ENCODE results near the gene EFNA5.

The EFNA5 gene

DNA sequence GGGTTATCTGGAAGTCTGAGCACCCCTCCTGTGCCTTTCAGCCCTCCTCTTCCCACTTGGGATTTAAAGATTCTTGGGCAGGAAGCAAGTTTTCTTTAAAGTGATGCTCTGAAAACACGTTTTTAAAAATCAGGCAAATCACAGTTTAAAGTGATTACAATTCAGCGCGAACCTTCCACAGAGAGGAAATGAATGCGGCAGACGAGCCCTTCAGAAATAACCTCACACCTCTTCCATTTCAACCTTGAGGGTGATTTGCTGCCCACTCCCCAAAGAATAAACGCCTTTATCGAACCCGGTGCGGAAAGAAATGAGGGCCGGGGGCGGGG lies 2.3 kb upstream of the EFNA5 start:
- in situ Hi-C loops (cut with HindIII; ENCODE audit: low sequenced_read_pairs): no loop called here

- in situ Hi-C loops (cut with HindIII; ENCODE audit: low sequenced_read_pairs): no loop called here
Measured at GRCh38 chr5:107672211-107673038, 1.7 kb upstream of the EFNA5 start.

DNA sequence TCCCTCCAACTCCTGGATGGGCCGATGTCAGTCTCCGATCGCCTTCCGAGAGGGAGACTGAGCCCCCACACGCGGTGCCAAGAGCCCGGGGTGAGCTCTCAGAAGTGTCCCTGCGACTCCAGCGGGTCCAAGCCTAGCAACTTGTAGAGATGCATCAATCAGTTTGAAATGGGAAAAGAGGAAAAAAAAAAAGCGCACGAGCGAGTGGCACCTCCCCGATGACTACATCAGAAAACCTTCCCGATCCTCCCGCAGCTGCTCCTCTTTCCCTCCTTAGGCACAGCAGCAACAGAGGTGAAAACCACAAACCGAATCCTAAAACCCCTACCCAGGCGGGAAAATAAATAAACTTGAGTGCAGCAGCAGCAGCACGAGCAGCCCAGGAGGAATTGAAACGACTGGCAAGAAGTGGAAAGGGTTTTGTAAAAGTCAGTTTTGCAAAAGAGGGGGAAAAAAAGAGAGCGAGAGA lies 1.0 kb upstream of the EFNA5 start:
- in situ Hi-C loops (cut with HindIII; ENCODE audit: low sequenced_read_pairs): no loop called here

- in situ Hi-C loops (cut with HindIII; ENCODE audit: low sequenced_read_pairs): no loop called here
Measured at GRCh38 chr5:107670087-107670931, 428 bp downstream of the EFNA5 start.

DNA sequence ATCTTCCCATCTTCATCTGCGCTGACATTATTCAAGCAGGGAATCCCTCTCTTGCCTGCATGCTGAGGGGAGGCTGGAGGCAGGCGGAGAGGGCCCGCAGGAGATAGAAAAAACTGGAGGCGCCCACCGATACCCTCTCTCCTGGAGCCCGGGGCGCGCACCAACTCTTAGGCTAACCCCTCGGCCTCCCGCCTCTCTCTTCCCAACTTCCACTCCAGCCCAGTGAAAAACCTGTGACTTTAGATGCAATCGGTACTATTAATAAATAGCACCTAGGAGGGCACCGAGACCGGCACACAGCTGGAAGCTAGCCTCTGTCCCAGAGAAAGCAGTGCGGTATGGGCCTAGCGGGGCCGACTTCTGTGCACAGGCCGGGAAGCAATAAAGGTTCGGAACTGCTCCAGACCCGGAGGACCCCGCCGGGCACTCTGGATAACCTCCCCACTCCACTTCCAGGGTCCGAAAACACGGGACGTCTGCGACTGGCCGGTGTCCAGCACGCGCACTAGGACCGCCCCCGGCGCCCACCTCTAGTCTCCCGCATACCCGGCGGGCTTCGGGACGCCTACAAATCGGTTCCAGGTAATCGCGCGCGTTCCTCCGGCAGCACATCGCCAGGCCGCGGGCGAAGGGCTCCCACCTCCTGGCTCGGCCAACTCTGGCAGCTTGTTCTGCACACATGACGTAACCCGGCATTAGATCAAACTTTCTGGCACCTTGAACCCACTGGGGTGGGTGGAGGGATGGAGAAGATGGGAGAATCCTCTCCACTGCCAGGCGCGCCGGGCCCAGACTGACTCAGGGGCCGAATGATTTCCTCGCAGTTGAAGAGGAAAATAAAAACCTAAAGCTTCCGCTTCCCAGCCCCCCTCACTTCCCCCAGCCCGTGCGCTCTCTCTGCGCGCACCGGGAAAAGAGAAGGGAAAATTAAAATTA lies 1.4 kb downstream of the EFNA5 start:
- in situ Hi-C loops (cut with HindIII; ENCODE audit: low sequenced_read_pairs): no loop called here

- in situ Hi-C loops (cut with HindIII; ENCODE audit: low sequenced_read_pairs): no loop called here
Measured at GRCh38 chr5:107668154-107669095, 2.3 kb downstream of the EFNA5 start.

GRCh38 chr5:107666051-107666655 lies 4.6 kb downstream of the EFNA5 start:
- in situ Hi-C loops (cut with HindIII; ENCODE audit: low sequenced_read_pairs): no loop called here

DNA sequence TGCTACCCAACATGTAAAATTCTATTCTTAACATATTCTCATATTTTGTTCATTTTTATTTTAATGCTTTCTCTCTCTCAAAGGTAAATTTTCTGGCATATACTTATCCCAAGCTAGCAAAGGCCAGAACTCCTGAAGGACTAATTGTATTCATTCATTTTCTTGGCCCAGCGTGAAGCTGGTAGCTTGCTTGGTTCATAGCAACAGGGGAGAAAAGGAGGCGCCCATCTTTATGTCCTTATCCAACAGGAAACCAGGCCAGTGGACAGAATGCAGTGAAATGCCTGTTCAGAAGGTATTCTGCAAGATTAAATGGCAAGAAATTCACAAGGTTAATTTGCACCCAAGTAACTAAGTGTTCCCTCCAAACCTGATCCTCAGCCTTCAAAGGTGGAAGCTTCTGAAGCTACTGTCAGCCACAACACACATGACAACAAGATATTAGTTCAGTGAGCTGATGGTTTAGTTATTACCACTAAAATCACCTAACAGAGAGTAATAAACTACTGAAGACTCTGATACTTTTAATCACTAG lies 5.6 kb downstream of the EFNA5 start:
- in situ Hi-C loops (cut with HindIII; ENCODE audit: low sequenced_read_pairs): no loop called here

DNA sequence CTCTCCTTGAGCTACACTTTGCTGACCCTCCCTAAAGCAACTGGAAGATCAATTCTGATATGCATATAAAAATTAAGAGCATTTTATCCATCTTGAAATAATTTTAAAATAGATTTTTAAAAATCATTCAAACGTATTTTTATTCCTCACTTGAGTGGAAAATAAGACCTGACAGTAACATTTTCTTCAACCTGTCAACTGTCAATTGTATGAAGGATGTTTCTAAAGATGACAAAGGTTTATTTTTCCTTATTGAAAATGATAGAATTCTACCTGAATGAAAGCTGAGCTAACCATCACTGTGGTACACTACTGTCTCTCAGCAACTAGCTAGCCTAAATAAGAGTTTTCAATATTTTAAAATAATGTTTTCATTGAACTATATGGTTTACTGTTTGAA lies 7.0 kb downstream of the EFNA5 start:
- in situ Hi-C loops (cut with HindIII; ENCODE audit: low sequenced_read_pairs): no loop called here

DNA sequence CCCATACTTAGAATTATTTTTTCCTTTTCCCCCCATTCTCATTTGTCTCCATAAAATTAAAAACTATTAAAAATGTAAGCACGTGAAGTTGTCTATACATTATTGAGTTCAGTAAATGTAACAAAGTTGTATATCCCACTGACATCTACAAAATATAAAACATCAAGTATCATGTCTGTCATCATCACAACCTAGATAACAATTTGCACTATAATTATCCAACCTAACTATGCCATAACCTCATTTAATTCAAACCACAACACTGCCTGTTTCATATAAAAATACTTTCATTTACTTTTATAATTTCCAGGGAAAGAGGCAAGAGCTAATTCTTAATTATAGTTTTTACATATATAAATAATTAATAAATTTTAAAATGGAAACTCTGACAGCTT lies 9.1 kb downstream of the EFNA5 start:
- in situ Hi-C loops (cut with HindIII; ENCODE audit: low sequenced_read_pairs): no loop called here

DNA sequence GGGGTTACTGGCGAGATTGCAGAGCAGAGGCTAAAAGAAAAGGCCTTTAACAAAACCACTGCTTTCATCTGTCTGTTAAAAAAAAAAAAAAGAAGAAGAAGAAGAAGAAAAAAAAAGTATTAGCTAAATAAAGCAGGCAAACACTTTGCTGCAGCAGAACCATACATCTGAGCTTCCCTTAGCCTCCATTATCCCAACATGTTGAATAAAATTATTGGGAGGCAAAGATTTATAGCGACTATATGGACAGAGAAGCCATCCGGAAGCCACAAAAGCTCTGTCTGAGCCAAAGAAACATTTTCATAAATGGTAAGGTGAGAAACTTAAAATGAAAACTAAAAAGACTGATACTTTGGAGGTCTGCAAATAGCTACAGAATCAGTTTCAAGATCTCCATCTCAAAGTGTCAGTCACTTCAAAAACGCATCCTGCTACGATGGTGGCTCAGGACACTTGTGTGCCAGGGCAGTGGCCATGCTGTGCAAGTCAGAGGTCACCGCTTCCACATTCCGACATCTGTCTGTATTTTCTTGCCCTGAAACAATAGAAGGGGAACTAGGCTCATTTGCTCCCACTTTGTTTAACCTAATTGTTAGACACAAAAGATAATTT lies 9.6 kb downstream of the EFNA5 start:
- in situ Hi-C loops (cut with HindIII; ENCODE audit: low sequenced_read_pairs): no loop called here

DNA sequence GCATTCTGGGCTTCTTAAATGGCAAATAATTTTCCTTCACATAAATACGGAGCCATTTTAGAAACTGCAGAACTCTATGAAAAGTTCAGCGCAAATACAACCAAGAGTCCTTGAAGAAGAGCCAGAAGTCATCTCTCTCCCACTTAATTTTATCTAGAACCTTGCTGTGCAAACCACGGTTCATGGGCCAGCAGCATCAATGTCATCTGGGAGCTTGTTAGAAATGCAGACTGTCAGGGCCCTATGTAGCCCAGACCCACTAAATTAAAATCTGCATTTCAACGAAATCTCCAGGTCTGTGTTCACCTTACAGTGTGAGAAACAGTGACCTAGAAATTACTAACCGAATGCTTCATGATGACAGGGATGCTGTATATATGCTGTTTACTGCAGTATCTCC lies 12.2 kb downstream of the EFNA5 start:
- in situ Hi-C loops (cut with HindIII; ENCODE audit: low sequenced_read_pairs): no loop called here

DNA sequence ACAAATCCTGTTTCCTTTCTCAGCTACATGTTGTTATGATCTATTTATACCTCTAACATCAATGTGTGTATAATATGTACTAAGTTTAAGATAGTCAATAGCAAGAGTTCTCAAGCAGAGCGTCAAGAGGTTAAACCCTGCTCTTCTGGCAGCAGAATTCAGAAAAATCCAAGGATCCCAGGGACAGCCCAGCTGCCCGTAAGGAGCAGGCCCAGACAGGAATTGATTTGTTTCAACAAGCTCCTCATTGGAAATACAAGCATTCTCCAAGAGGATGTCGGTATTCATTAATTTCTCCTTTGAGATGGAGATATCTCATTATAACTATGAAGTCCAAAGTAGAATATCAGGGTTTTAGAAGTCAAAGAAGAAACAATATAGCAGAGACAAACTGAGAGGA lies 14.9 kb downstream of the EFNA5 start:
- in situ Hi-C loops (cut with HindIII; ENCODE audit: low sequenced_read_pairs): no loop called here

GRCh38 chr5:107654827-107655226 lies 15.9 kb downstream of the EFNA5 start:
- in situ Hi-C loops (cut with HindIII; ENCODE audit: low sequenced_read_pairs): no loop called here

DNA sequence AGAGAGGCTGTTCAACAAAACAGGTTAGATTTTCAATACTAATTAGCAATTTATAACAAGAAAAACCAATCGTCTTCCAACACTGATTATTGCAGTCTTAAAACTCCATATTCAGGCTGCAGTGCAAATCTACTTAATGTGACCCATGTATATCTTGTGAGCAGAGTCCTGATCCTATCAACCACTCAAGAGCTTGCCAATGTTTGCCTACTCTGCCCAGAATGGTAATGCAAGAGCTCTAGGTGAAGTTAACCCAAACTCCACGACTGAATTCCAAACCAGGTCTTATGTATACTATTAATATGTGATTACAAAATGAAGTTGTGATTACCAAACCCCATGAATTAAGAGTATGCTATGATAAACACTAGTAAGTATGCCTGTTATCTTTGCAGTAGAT lies 17.1 kb downstream of the EFNA5 start:
- in situ Hi-C loops (cut with HindIII; ENCODE audit: low sequenced_read_pairs): no loop called here

GRCh38 chr5:107652839-107653607 lies 17.7 kb downstream of the EFNA5 start:
- in situ Hi-C loops (cut with HindIII; ENCODE audit: low sequenced_read_pairs): no loop called here

- in situ Hi-C loops (cut with HindIII; ENCODE audit: low sequenced_read_pairs): no loop called here
Measured at GRCh38 chr5:107652408-107652807, 18.3 kb downstream of the EFNA5 start.

- in situ Hi-C loops (cut with HindIII; ENCODE audit: low sequenced_read_pairs): no loop called here
Measured at GRCh38 chr5:107651325-107651724, 19.4 kb downstream of the EFNA5 start.
